HG03103 (cell line): ENCODE results near the gene IGFBP6.

Experiments
- ATAC-seq: cut with Tn5 transposase; IDR thresholded peaks from one replicate; pipeline ENCODE4 v1.9.1; 2021; ENCODE audit warnings: low read depth; ENCODE audit not compliant: unreplicated experiment

IGFBP6 gene

DNA sequence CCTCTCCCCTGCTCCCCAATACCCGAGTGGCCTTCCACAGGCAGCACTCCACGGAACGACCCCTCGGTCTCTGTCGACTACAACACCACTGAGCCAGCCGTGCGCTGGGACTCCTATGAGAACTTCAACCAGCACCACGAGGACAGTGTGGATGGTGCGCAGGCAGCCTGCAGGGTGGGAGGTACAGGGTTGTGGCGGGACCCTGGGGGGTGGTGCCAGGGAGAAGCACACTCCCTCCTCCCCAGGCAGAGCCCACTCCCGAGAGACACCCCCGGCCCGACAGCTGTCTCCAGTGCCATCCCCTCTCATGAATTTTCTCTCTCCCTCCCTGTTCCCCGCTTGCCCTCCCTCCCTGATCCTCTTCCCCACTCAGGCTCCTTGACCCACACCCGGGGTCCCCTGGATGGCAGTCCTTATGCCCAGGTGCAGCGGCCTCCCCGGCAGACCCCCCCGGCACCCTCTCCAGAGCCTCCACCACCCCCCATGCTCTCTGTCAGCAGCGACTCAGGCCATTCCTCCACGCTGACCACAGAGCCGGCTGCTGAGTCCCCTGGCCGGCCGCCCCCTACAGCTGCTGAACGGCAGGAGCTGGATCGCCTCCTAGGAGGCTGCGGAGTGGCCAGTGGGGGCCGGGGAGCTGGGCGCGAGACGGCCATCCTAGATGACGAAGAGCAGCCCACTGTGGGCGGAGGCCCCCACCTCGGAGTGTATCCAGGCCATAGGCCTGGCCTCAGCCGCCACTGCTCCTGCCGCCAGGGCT is 38.6 kb upstream of the IGFBP6 start:
- ATAC-seq = no peak

DNA sequence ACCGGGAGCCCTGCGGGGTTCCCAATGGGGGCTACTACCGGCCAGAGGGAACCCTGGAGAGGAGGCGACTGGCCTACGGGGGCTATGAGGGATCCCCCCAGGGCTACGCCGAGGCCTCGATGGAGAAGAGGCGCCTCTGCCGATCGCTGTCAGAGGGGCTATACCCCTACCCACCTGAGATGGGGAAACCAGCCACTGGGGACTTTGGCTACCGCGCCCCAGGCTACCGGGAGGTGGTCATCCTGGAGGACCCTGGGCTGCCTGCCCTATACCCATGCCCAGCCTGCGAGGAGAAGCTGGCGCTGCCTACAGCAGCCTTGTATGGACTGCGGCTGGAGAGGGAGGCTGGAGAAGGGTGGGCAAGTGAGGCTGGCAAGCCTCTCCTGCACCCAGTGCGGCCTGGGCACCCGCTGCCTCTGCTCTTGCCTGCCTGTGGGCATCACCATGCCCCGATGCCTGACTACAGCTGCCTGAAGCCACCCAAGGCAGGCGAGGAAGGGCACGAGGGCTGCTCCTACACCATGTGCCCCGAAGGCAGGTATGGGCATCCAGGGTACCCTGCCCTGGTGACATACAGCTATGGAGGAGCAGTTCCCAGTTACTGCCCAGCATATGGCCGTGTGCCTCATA is 37.9 kb upstream of the IGFBP6 start:
- ATAC-seq = no peak

DNA sequence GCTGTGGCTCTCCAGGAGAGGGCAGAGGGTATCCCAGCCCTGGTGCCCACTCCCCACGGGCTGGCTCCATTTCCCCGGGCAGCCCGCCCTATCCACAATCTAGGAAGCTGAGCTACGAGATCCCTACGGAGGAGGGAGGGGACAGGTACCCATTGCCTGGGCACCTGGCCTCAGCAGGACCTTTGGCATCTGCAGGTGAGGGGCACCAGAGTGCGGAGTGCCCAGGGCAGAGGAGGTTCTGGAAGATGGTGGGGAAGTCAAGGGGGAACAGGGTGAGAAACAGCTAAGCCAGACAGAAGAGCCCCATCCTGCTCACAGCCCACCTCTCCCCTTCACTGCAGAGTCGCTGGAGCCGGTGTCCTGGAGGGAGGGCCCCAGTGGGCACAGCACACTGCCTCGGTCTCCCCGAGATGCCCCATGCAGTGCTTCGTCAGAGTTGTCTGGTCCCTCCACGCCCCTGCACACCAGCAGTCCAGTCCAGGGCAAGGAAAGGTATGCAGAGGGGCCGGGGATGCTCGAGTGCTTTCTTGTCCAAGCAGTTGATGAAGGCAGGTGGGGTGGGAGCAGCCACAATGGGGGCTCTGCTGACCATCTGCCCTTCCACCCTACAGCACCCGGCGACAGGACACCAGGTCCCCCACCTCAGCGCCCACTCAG is 37.3 kb upstream of the IGFBP6 start:
- ATAC-seq = no peak

DNA sequence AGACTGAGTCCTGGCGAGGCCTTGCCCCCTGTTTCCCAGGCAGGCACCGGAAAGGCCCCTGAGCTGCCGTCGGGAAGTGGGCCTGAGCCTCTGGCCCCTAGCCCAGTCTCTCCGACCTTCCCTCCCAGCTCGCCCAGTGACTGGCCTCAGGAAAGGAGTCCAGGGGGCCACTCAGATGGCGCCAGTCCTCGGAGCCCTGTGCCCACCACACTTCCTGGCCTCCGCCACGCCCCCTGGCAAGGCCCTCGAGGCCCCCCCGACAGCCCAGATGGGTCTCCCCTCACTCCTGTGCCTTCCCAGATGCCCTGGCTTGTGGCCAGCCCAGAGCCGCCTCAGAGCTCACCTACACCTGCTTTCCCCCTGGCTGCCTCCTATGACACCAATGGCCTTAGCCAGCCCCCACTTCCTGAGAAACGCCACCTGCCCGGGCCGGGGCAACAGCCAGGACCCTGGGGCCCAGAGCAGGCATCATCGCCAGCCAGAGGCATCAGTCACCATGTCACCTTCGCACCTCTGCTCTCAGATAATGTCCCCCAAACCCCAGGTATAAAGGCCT is 36.7 kb upstream of the IGFBP6 start:
- no peak for ATAC-seq

DNA sequence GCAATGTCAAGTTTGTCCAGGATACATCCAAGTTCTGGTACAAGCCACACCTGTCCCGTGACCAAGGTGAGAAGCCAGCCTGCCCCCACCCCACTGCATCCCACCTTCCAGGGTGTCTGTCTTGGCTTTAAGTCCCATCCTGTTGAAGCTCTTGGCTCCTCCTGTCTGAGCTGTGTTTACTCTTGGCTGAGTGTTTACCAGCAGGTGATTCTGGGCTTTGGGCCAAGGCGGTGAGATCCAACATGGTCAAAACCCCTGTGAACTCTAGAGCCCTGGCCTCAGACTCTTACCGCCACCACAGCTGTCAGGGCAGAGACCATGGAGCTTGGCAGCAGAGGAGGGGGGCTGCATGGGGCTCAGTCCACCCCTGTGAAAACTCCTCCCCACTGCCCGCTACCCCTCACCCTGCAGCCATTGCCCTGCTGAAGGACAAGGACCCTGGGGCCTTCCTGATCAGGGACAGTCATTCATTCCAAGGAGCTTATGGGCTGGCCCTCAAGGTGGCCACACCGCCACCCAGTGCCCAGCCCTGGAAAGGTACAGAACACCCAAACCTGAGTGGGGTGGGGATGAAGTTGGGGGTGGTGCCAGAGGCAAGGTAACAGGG is 36.0 kb upstream of the IGFBP6 start:
- no peak for ATAC-seq

DNA sequence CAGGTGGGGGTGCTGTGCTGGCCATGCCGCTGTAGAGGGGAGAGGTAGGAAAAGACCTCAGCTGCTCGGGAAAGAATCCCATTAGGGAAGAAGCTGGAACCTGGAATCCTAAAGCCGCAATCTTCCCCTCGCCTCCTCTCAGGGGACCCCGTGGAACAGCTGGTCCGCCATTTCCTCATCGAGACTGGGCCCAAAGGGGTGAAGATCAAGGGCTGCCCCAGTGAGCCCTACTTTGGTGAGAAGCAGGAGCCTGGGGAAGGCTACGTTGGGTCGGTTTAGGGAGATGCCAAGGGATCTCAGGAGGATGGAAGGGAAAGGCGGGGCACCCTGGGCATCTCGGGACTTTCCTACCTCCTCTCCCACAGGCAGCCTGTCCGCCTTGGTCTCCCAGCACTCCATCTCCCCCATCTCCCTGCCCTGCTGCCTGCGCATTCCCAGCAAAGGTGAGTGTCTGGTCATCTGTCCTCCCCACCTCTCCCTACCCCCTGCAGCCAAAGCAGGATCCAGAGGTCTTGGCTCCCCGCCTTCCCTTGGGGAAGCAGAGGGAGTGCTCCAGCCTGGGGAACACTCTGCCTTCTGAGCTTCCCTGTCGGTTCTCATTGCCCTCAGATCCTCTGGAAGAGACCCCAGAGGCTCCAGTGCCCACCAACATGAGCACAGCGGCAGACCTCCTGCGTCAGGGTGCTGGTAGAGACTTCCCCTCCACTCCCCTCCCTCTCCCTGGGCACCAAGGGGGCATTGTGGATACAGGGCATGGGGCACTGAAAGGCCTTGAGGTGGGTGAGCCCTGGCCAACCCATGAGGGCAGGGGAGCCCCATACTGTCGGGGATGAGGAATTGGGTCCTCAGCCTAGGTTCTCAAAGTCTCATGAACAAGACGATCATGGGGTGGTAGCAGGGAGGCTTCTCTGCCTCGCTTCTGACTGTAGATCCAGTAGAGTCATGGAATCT is 35.2 kb upstream of the IGFBP6 start:
- no peak for ATAC-seq

DNA sequence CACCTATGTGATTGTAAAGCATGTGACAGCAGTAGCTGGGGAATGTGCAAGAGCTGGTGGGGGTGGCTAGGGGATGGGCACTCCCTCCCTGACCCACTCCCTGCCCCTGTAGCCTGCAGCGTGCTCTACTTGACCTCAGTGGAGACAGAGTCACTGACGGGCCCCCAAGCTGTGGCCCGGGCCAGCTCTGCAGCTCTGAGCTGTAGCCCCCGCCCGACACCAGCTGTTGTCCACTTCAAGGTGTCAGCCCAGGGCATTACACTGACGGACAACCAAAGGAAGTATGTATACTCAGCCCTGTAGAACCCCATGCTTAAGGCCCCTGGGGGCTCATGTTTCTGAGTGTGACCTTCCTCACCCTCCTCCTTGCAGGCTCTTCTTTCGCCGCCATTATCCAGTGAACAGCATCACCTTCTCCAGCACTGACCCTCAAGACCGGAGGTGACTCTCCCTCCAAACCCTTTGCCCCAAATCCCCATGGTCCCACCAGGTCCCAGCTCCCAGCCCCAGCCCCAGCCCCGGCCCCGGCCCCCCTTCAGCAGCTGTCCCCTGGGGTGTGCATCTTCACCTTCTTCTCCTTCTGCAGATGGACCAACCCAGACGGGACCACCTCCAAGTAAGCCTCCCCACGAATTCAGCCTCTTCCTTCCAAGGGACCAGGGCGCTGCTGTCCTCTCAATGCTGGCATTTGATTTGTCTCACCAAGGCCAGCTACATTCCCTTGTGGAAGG is 34.3 kb upstream of the IGFBP6 start:
- ATAC-seq = no peak

DNA sequence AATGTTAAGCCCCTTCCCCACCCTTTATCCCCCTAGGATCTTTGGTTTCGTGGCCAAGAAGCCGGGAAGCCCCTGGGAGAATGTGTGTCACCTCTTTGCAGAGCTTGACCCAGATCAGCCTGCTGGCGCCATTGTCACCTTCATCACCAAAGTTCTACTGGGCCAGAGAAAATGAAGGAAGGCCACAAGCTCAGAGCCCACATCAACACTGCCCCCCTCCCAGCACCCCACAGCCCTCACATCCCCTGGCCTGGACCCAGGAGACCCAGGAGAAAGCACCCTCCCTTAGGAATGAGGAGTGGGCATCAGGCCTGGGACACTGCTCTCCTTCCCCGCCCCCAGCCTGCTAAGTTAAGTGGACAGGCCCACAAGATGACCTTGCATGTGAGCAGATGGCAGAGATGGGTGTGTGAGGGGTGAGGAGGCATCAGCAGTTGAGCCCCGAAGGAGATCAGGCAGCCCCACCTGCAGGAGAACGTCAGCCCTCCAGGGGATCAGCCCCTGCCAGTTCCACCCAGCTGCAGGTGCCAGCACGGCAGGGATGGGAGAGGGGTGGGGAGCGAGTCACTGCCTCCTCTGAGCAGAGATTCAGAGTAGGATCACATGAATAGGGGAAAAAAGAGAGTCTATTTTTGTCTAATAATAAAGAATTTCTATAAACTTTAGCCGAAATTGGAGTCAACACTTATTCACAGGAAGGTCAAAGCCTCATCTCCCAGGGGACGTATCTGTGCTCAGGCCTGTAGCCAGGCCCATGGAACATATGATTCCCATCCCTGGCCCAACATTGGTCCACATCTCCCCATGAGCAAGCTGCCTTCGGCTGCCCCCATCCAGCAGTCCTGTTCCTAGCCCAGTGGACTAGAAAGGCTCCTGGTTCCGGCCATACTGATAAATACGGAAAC is 33.5 kb upstream of the IGFBP6 start:
- ATAC-seq = no peak

DNA sequence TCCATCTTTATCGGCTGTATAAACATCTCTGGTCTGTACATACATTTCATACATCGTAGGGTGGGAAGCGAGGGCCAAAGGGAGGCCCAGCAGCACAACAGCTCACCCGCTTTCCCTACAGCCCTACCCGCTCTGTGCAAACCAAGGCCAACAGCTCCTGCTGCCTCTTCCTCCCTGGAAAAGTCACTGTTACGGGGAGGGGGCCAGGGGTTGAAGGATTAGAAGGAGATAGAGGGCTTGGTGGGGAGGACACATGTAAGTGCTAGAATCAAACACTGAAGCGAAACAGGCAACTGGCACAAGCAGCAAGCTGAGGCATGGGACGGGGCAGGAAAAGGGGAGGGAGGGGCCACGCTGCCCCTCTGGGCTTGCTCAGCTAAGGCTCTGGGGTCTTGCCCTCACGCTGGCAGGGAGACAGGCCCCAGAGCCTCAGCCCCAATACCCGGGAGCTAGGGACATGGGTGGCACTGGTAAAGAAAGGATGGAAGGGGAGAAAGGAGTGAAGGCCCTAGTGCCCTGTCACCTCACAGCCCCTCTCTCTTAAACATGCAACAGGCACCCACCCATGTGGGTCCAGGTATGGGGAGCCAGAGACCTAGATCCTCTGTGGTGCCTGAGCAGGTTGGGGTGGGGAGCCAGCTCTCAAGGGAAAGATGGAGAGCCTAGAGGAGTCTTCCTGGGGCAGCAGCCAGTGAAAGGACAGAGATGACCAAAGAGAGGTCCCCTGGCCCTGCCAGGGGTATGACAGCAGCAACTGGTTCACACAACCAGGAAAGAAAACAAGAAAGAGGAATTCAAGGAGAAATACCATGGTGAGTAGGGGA is 32.6 kb upstream of the IGFBP6 start:
- no peak for ATAC-seq

DNA sequence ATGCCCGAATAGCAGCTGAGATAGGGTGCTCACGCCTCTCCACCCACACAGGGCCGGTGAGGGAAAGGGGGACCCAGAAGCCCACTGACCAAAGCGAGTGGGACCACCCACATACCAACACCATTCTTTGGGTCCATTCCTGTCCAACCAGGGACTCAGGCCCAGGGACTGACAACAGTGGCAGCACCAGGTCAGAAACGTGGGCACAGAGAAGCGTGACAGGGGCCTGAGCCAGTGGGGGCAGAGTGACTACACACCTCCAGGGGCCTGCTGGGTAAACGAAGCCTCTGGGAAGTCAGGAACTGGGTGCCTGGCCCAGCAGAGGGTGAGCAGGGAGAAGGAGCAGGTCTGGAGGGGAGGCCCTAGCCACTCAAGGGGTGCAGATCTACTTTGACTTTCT is 32.0 kb upstream of the IGFBP6 start:
- no peak for ATAC-seq

DNA sequence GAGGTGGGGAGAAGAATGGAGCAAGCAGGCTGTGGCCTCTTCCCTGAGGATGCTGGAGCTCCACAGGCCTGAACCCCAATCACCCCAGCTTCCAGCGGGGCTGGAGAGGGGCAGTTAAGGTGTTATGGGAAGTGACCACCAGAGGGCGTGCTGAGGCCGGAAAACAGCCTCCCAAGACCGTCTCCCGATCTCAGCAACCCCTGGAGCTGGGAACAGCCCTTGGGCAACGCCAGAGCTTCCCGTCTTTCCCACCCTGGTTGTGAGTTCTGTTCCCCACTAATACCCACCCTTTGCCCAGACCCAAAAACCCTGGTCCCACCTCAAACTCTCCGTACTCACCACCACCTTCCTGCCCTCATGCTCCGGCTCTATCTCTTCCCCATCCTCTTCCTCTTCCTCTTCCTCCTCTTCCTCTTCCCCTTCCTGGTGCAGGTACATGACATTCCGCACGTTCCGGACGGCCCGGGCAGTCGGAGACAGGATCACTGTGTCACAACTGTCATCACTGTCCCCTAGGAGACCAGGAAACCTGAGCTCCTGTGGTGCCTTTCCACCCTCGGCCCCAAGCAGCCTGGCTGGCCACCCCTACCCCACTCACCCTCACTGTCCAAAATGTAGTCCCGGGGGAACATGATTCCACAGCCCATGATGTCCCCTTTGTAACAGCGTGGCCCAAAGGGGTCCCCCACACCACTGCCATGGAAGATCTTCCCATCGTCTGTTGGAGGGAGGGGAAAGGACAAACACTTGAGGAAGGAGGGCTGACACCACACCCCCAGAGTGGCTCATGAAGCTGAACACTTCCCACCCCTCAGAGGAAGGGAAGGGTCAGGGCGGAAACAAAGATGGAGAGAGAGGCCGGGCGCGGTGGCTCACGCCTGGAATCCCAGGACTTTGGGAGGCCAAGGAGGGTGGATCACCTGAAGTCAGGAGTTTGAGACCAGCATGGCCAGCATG is 31.2 kb upstream of the IGFBP6 start:
- no peak for ATAC-seq

DNA sequence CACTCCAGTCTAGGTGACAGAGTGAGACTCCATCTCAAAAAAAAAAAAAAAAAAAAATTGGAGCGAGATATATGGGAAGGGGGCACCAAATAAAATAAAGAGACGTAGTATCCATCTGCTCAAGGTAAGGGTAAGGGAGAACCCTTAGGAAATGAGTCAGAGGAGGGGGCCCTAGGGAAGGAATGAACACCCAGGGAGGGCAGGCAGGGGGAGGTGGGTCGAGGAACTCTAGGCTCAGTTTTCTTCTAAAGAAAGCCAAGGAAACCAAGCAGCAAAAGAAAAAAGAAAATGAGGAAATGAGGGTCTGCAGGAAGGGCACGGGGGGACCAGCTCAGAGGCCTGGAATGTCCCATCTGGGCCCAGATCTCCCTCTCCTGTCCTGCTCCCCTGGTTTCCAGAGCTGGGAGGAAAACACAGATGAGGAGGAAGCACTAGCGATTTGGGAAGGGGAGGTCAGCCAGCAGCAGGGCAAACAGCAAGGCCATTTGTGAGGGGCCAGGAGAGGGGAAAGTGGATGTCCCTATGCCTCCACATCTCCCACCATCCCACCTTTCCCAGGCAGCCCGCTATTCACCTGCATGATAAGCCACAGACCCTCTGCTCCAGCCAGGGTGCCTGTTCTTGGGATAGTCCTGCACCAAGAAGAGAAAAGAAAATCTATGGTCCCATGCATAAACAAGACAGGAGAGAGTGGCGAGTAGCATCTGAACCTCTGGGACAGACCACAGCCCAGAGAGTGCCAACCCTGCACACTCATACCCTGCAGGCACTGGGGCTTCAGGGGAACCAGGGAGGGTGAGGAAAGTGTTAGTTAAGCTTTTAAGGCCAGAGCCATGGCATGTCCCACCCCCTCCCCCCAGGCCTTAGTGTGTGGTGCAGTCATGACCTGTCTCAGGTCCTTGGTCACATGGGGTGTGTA is 30.1 kb upstream of the IGFBP6 start:
- ATAC-seq = no peak

DNA sequence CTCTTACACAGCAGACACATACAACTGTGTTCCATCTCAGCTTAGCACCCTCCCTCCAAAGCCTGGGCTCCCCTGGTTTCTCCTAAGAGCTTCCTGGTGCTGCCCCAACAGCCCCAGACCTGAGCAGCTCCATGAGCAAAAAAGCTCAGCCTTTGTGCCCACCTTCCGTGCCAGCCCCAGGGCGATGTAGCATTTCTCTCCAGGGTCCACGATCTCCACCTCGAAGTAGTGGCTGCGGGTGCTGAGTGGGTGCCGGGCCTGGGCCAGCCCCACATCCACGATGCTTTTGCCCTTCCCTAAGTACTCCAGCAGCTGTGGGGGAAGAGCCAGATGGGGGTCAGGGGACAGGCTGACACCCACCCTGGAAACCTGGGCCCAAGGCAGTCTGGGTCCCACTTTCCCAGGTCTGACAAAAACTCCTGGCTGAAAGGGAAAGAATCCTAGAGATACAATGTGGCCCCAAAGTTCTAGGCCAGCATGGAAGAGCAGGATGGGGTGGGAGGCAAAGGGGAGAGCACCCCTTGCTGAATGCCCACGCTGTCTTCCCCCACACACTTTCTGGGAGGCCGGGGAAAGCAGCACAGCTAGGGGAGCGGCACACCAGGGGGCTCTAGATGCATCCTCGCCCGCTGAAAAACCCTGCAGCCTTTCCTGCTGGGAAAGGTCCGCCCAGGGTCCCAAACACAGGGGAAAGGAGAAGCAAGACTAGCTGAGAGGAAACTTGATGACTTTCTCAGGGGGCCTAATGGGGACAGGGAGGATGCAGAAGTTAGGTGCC is 29.3 kb upstream of the IGFBP6 start:
- ATAC-seq = no peak

DNA sequence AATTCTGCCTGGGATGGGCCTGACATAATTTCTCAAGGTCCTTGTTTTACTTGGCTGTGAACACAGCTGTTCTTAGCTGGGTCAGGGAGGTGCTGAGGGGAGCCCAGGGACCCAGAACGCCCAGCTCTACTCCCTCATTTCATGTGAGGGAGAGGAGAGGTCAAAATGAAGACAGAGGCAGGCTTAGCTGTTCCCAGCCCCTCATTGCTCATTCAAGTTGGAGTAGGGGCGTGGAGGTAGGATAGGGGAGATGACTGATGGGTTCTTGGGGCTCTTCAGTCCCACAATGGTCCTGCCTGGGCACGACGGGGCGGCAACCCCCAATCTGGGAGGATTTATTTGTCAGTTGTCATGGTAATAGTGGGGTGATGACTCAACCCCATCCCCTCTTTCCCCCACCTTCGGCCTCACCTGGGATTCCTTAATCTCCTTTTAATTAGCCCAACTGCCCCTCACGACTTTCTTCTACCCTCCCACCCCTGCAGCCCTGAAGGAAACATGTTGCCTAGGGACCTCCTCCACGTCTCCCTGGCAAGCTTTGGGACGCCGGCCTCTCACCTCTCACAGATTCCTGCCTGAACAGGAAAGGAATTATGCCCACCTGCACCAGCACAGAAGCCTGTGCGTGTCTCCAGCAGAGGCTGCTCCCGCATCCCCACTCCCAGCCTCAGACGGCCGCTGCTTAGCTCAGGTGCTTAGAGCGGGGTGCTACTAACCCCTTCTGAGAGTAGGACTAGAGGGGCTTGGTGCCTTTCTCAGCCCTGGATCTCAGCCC is 28.5 kb upstream of the IGFBP6 start:
- ATAC-seq = no peak
